Hematopoietic multipotent progenitor cell treated with erythropoietin and hydrocortisone succinate and interleukin-3 and kit ligand, for 6 days (in vitro differentiated cells): Measurements from ENCODE around the gene VPS9D1.
"Not testable (repeated sequence)": the region's sequence is repeated elsewhere in the genome, so short reads cannot be mapped to it uniquely, and the experiment has no call there.

Experiments used
- DNase-seq: peaks from one replicate; pipeline ENCODE4 v3.0.0-alpha.2; 2015

The VPS9D1 gene

DNA sequence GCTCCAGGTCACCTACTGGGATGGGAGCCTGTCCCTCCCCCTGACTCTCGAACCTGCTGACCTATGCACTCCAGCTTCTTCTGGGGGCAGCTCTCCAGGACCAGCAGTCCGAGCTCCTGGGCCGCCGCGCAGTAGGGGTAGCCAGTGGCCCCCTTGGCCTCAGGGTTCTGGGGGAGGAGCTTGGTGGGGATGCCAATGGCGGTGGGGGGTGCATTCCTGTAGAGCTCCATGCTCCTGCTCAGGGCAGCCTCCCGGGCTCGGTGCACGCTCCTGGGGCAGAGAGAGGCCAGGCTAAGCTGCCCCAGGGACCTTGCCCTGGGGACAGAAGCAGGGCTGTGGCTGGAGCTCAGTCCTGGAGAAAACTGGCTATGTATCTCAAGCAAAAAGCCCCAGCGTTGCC, 11.5 kb downstream of the VPS9D1 start:
- no peak for DNase-seq

DNA sequence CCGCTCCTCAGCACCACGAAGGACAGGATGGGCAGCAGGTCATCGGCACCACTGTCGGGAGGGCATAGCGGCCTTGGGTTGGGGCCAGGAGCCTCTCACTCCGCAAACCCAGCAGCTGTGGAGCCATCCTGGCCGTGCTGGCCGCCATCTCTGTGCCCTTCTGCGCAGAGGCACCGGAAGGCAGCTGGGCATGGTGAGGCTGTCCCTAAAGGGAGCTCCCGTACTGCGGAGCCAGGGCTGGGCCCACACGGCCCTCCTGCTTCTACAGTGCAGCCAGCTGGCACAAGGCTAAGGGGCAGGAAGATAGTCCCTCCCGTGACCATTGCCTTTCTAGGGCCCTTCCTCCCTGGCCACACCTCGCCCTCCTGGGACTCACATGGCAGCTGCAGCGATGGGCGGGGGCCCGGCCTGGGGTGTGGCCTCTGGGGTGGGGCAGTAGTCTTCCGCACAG, 12.2 kb downstream of the VPS9D1 start:
- DNase-seq: peak; percentile 49

DNA sequence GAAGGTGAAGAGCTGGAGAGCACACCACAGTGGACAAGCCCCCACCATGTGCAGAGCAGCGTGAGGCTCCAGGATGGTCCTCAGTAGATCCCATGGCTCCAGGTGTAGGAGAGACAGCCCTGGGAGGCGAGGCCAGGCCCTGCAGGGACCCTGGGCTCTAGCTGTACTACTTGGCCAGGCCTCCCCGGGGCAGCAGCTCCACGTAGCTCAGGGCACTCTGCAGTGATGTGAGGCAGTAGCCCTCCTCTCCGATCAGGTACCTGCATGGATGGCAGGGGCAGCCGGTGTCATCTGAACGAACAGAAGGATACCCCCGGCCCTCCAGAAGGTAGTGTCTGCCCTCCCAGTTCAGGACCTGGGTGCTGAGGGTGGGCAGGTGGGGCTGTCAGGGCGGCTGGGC, 13.0 kb downstream of the VPS9D1 start:
- no peak for DNase-seq

GRCh38 chr16:89706518-89707260, 14.0 kb downstream of the VPS9D1 start:
- no peak for DNase-seq

DNA sequence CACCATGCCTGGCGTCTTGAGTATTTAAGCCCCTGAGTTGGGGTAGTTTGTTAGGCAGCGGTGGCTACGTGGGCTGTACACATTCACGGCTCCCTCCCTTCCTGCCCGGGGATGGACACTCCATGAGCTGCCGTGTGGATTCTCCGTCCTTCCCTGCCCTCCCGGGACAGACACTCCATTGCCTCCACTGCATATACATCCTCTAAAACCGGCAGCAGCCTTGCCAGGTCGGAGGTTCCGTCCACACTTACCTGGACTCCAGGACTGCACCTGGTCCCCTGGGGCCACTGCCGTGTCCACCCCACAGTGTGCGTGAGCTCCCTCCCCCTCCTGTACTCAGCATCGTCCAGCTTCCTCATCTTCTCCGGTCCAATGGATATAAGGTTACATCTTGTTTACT, 15.7 kb downstream of the VPS9D1 start:
- DNase-seq: no peak

GRCh38 chr16:89704281-89704680, 16.4 kb downstream of the VPS9D1 start:
- no peak for DNase-seq

DNA sequence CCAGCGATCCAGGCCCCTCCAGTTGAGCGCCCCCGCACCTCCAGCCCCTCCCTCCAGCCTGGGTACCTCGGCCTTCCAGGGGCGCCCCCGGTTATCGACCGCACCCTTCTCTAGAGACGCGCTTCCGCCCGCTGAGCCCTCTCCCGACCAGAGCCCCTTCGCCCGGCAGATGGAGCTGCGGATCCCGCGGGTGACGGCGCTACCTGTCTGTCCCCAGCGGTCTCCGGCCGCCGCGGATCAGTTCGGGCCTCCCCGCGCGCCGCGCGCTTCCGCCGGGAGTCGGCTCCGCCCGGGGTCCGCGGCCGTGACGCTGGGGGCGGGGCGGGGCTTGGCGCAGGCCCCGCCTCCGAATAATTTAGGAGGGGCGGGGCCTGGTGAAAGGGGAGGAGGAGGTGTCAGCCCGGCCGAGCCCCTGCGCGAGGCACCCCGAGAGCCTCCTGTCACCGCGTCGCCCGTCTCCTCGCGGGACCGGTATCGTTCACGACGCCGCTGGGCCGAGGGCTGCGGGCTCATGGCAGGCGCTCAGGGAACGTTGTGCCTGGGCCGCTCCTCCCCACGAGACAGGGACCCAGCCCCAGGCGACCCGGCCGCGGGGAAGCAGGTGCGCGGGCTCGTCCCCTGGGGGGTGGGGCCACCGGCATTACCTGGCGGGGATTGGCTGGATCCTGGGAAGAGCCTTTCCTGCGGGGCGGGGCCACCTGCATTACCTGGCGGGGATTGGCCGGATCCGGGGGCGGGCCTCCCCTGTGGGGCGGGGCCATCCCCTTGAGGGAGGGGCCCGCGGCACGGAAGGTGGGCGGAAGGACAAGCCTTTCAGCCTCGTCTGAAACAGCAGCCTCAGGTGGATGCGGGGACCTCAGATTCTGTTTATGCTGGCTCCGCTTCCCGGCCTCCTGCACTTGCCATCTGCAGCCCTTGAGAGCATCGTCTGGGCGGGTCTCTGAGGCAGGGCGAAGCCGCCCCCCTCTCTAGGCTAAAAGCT, 19.0 kb downstream of the VPS9D1 start, which contains the start of gene SPATA2L:
TSS of gene SPATA2L (minus strand) at position 281 of the 982 bp plus-strand sequence. CDS start 473 bp downstream, outside the sequence.
- DNase-seq: peak; percentile 98

GRCh38 chr16:89700649-89701424, 19.9 kb downstream of the VPS9D1 start:
- peak; percentile 77 for DNase-seq

GRCh38 chr16:89700100-89700648, 20.5 kb downstream of the VPS9D1 start:
- DNase-seq: peak; percentile 100

DNA sequence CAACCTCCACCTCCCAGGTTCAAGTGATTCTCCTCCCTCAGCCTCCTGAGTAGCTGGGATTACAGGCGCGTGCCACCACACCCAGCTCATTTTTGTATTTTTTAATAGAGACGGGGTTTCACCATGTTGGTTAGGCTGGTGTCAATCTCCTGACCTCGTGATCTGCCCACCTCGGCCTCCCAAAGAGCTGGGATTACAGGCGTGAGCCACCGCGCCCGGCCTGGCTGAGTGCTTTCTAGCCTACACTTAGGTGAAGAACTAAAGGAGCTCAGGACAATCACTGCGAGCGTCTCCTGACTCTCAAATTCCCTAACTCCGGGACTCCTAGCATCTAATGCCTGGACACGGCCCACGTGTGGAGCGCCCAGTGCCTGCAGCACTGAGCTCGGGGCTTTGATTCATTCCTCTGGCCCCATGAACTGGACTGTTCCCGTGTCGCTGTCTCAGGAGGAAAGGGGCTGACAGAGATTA, 21.0 kb downstream of the VPS9D1 start:
- DNase-seq: not testable (repeated sequence)

GRCh38 chr16:89698717-89699116, 22.0 kb downstream of the VPS9D1 start:
- not testable (repeated sequence) for DNase-seq

GRCh38 chr16:89697616-89698331, 22.9 kb downstream of the VPS9D1 start:
- DNase-seq: no peak

- no peak for DNase-seq
These were observed 23.5 kb downstream of the VPS9D1 start for GRCh38 chr16:89697161-89697615.

- peak; percentile 50 for DNase-seq
These were observed 24.0 kb downstream of the VPS9D1 start for GRCh38 chr16:89696670-89697128.

- DNase-seq: no peak
These were observed 24.6 kb downstream of the VPS9D1 start for GRCh38 chr16:89695875-89696669.

GRCh38 chr16:89695086-89695874, 25.4 kb downstream of the VPS9D1 start:
- DNase-seq: no peak

DNA sequence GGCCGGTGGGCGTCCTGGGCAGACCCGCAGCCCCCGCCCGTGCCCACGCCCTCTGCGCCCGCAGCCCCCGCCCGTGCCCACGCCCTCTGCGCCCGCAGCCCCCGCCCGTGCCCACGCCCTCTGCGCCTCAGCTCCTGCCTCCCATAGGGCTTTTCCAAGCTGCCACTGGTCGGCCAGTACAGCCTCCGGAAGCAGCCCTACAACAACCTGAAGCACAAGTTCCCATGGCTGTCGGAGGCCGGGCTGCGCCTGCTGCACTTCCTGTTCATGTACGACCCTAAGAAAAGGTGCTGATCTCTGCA, 26.0 kb downstream of the VPS9D1 start:
- DNase-seq: not testable (repeated sequence)

DNA sequence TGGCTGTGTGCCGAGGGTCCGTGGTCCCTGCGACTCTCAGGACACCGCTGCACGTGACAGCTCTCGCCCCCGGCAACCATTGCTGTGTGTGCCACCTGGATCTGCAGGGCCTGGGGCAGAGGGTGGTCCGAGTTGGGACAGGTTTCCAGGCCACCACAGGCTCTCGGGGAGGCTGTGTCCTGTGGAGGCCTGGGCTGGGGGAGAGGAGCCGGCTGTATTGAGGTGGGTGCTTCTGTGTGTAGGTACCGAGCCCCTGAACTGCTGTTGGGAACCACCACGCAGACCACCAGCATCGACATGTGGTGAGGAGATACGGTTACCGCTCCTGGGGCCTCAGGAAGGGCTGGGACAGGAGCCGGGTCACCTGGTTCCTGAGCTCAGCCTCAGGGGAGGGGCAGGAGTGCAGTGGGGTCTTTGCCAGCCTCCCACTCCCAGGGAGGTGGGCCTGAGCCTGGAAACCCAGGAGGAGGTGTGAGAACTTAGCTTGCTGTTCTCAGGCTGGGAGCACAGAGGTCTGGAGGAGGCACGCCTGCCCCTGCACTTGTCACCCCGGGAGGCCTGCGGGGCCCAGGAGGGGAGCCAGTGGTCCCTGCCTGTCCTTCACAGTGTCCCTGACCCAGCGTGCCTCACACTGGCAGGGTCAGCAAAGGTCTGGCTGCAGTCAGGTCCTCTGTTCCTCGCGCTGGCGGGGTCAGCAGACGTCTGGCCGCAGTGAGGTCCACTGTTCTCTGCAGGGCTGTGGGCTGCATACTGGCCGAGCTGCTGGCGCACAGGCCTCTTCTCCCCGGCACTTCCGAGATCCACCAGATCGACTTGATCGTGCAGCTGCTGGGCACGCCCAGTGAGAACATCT, 26.5 kb downstream of the VPS9D1 start:
- peak; percentile 76 for DNase-seq

DNA sequence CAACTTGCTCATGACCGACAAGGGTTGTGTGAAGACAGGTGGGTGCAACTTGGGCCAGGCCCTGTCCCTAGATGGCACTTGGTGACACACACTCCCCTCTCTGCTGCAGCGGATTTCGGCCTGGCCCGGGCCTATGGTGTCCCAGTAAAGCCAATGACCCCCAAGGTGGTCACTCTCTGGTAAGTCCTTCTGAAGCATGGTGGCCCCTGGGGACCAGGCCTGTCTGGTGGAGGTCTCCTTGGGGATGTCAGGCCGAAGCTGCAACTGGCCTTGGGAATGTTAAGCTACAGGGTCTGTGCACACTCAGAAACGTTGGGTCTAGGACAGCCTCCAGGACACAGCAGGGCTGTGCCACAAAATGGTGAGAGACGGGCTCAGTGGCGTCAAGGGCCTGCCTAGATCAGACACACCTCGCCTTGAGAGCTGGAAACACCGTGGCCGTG, 27.4 kb downstream of the VPS9D1 start:
- DNase-seq: no peak
